Caco-2 (cell line): ENCODE results near the gene SPATS2L. TPM values are rescaled to one million over a fixed set of nuclear protein-coding genes. Genes with fewer than 3 reads are reported as not detected.

ENCODE experiments used
- BruUV-seq: library from RNA; stranded (reverse); fragments of 400-500 nt; replicated peaks from 2 replicates; lab custom pipeline; 2021; lab: Mats Ljungman, UMichigan
- CTCF ChIA-PET: fragments of 300-600 bp; sonication (Branson Sonifier 250); formaldehyde crosslinking; loops from one replicate; lab custom pipeline; 2022; ENCODE audit warnings: antibody characterized with exemption; lab: Charles Lee
- POLR2A ChIA-PET: fragments of 300-600 bp; sonication (Branson Sonifier 250); formaldehyde crosslinking; loops from one replicate; lab custom pipeline; 2022; ENCODE audit warnings: antibody characterized with exemption; lab: Charles Lee
- DNase-seq, 2 experiments: peaks; one replicate each; pipeline versions ENCODE4 v3.0.0 to v3.0.0-alpha.2; 2020 to 2022
- H3K27me3 ChIP-seq: replicated peaks from 2 replicates; pipeline ENCODE4 v1.6.0; 2011; ENCODE audit warnings: low read length; ENCODE audit not compliant: control insufficient read depth, insufficient read depth
- H3K36me3 ChIP-seq: 2 replicates; pipeline ENCODE4 v1.5.1; 2011; ENCODE audit warnings: low read length; ENCODE audit not compliant: control insufficient read depth, insufficient read depth
- H3K4me1 ChIP-seq: fragments of 250-450 bp; sonication (Bioruptor Pico); 2 replicates; pipeline ENCODE4 v1.5.1; 2020; ENCODE audit warnings: mild to moderate bottlenecking
- H3K4me3 ChIP-seq: 2 replicates; pipeline ENCODE4 v1.5.1; 2011; ENCODE audit warnings: low read depth, mild to moderate bottlenecking, control low read depth, low read length
- H3K9me3 ChIP-seq: fragments of 250-450 bp; sonication (Bioruptor Pico); 2 replicates; pipeline ENCODE4 v1.5.1; 2020; ENCODE audit warnings: mild to moderate bottlenecking, moderate library complexity
- H3K27ac Mint-ChIP-seq: one replicate; pipeline ENCODE4 v1.8.0; 2022; ENCODE audit warnings: mixed read lengths; ENCODE audit not compliant: unreplicated experiment
- H3K27me3 Mint-ChIP-seq: one replicate; pipeline ENCODE4 v1.8.0; 2022; ENCODE audit warnings: mixed read lengths; ENCODE audit not compliant: insufficient read depth, unreplicated experiment
- H3K36me3 Mint-ChIP-seq: one replicate; pipeline ENCODE4 v1.8.0; 2022; ENCODE audit warnings: mild to moderate bottlenecking, mixed read lengths; ENCODE audit not compliant: insufficient read depth, unreplicated experiment
- H3K4me1 Mint-ChIP-seq: one replicate; pipeline ENCODE4 v1.8.0; 2022; ENCODE audit warnings: low read depth, mixed read lengths; ENCODE audit not compliant: unreplicated experiment
- H3K4me3 Mint-ChIP-seq: one replicate; pipeline ENCODE4 v1.8.0; 2022; ENCODE audit warnings: mild to moderate bottlenecking, moderate library complexity, mixed read lengths; ENCODE audit not compliant: unreplicated experiment
- H3K9me3 Mint-ChIP-seq: one replicate; pipeline ENCODE4 v1.8.0; 2022; ENCODE audit warnings: mixed read lengths; ENCODE audit not compliant: unreplicated experiment
- CTCF ChIP-seq, 2 experiments: fragments of 200-600 bp in 1 of 2; IDR thresholded peaks; 1 replicate in 1 of 2; 2 replicates in 1 of 2; pipeline versions ENCODE4 v1.5.1 to v1.8.0; 2011 to 2022; ENCODE audit warnings: antibody characterized with exemption in 1 of 2, control low read depth in 1 of 2, inconsistent platforms in 1 of 2, low read depth in 1 of 2, low read length in 1 of 2, mild to moderate bottlenecking in 1 of 2, moderate library complexity in 1 of 2; ENCODE audit not compliant: insufficient read depth in 1 of 2, severe bottlenecking in 1 of 2, unreplicated experiment in 1 of 2
- intact Hi-C: fragments of 100-400 bp; cut with micrococcal nuclease; formaldehyde crosslinking; loops from one replicate; pipeline ENCODE4 v1.10.0; 2022; ENCODE audit not compliant: unreplicated experiment
- total RNA-seq: library from RNA; stranded (reverse); gene quantifications from 2 replicates; pipeline ENCODE4 v1.2.3, GENCODE V29; 2022

Gene SPATS2L
- total RNA-seq, 1 experiment from 2014 or later: 196 TPM

GRCh38 chr2:200422532-200423261 is 116.2 kb downstream of the SPATS2L start:
- ChIA-PET CTCF (no interaction called here), POLR2A (no interaction called here)
- no peak for TF ChIP-seq CTCF (IDR thresholded peaks at IDR 0.05; ENCODE audit: insufficient read depth in 1 of 2, low read depth in 1 of 2, low read length in 1 of 2, severe bottlenecking in 1 of 2, unreplicated experiment in 1 of 2)
- Histone ChIP-seq H3K27me3 (no peaks in the 10 kb centered on the region), H3K4me3 (no peak overlapping the region), H3K4me1 (0 out of 2 replicates have a peak, but pooled peaks cover 11% of the 10 kb centered on the region), H3K36me3 (peaks cover 6% of the 10 kb centered on the region), H3K9me3 (no peaks in the 10 kb centered on the region)
- DNase-seq: no peak
- H3K4me3 Mint-ChIP-seq: no peak overlapping the region
- H3K9me3 Mint-ChIP-seq: no peaks in the 10 kb centered on the region
- H3K27me3 Mint-ChIP-seq: no peaks in the 10 kb centered on the region
- no peak overlapping the region for H3K27ac Mint-ChIP-seq
- BruUV-seq: no TSS peak
- peaks cover 7% of the 10 kb centered on the region for H3K4me1 Mint-ChIP-seq
- intact Hi-C loops: loop anchor here (1.0 kb wide), 1 partner anchor 449 kb away; no protein-coding TSS in a partner anchor
- H3K36me3 Mint-ChIP-seq: peaks cover 75% of the 10 kb centered on the region

GRCh38 chr2:200423541-200423940 is 117.0 kb downstream of the SPATS2L start:
- no peak overlapping the region for H3K4me3 Mint-ChIP-seq
- POLR2A ChIA-PET: no interaction called here

More at GRCh38 chr2:200423541-200423940, 117.0 kb downstream of the SPATS2L start:
- no peaks in the 10 kb centered on the region for H3K9me3 ChIP-seq
- BruUV-seq: no TSS peak
- Mint-ChIP-seq H3K27me3 (no peaks in the 10 kb centered on the region), H3K27ac (no peak overlapping the region), H3K36me3 (peaks cover 66% of the 10 kb centered on the region), H3K4me1 (peaks cover 7% of the 10 kb centered on the region), H3K9me3 (no peaks in the 10 kb centered on the region)
- no peak for TF ChIP-seq CTCF (IDR thresholded peaks at IDR 0.05; ENCODE audit: insufficient read depth in 1 of 2, low read depth in 1 of 2, low read length in 1 of 2, severe bottlenecking in 1 of 2, unreplicated experiment in 1 of 2)
- no peaks in the 10 kb centered on the region for H3K27me3 ChIP-seq
- CTCF ChIA-PET: no interaction called here
- peaks cover 6% of the 10 kb centered on the region for H3K36me3 ChIP-seq
- intact Hi-C loops: no loop called here
- DNase-seq: no peak
- peaks cover 15% of the 10 kb centered on the region; the same call in 1 of the 2 replicates for H3K4me1 ChIP-seq
- no peak overlapping the region for H3K4me3 ChIP-seq
